Measurements from ENCODE around the gene C9orf152.

DNA sequence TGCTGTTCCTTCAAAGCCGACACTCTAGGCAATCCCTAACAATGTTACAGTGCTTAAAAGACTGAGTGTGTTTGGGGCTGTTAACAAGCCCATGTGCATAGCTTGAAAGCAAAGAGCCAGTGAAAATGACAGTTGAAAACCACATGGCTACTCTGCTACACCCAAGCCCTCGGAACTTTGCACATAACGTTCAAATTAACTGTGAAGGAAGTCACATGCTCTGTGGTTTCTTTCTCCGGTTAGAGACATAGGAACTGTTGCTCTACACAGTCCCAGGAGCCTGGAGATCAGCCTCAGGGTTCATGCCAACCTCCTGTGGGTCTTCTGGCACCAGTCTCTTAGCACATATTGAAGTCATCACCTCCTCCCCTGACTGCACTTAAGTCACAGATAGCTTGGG is 51.1 kb downstream of the C9orf152 start:
- no peak for TF ChIP-seq JUND (IDR thresholded peaks at IDR 0.05)
- TF ChIP-seq, protein P1, sequence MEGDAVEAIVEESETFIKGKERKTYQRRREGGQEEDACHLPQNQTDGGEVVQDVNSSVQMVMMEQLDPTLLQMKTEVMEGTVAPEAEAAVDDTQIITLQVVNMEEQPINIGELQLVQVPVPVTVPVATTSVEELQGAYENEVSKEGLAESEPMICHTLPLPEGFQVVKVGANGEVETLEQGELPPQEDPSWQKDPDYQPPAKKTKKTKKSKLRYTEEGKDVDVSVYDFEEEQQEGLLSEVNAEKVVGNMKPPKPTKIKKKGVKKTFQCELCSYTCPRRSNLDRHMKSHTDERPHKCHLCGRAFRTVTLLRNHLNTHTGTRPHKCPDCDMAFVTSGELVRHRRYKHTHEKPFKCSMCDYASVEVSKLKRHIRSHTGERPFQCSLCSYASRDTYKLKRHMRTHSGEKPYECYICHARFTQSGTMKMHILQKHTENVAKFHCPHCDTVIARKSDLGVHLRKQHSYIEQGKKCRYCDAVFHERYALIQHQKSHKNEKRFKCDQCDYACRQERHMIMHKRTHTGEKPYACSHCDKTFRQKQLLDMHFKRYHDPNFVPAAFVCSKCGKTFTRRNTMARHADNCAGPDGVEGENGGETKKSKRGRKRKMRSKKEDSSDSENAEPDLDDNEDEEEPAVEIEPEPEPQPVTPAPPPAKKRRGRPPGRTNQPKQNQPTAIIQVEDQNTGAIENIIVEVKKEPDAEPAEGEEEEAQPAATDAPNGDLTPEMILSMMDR (IDR thresholded peaks at IDR 0.05; ENCODE audit: low read depth, low read length, missing input control): no peak
- TF ChIP-seq RAD21 (IDR thresholded peaks at IDR 0.05): no peak
- TF ChIP-seq GABPA (IDR thresholded peaks at IDR 0.05 in 1 of 2, conservative IDR thresholded peaks at IDR 0.05 in 1 of 2): no peak
- TF ChIP-seq SP1 (IDR thresholded peaks at IDR 0.05): no peak
- no peak for TF ChIP-seq EGR1 (IDR thresholded peaks at IDR 0.05; ENCODE audit: low read depth in 2 of 2)
- TF ChIP-seq FOXA1 (IDR thresholded peaks at IDR 0.05): no peak
- no peak for TF ChIP-seq YY1 (IDR thresholded peaks at IDR 0.05)
- TF ChIP-seq HNF4A (conservative IDR thresholded peaks at IDR 0.05): no peak
- TF ChIP-seq, protein P2, sequence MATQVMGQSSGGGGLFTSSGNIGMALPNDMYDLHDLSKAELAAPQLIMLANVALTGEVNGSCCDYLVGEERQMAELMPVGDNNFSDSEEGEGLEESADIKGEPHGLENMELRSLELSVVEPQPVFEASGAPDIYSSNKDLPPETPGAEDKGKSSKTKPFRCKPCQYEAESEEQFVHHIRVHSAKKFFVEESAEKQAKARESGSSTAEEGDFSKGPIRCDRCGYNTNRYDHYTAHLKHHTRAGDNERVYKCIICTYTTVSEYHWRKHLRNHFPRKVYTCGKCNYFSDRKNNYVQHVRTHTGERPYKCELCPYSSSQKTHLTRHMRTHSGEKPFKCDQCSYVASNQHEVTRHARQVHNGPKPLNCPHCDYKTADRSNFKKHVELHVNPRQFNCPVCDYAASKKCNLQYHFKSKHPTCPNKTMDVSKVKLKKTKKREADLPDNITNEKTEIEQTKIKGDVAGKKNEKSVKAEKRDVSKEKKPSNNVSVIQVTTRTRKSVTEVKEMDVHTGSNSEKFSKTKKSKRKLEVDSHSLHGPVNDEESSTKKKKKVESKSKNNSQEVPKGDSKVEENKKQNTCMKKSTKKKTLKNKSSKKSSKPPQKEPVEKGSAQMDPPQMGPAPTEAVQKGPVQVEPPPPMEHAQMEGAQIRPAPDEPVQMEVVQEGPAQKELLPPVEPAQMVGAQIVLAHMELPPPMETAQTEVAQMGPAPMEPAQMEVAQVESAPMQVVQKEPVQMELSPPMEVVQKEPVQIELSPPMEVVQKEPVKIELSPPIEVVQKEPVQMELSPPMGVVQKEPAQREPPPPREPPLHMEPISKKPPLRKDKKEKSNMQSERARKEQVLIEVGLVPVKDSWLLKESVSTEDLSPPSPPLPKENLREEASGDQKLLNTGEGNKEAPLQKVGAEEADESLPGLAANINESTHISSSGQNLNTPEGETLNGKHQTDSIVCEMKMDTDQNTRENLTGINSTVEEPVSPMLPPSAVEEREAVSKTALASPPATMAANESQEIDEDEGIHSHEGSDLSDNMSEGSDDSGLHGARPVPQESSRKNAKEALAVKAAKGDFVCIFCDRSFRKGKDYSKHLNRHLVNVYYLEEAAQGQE (IDR thresholded peaks at IDR 0.05): no peak
